Activated naive CD4-positive, alpha-beta T cell treated with anti-CD3 and anti-CD28 coated beads, Interleukin-2, amount 50 U/mL, for 24 hours (primary cell): ENCODE results near the gene LHPP.

ENCODE experiments used
- H3K27ac Mint-ChIP-seq: one replicate; pipeline ENCODE4 v1.8.0; 2021; ENCODE audit warnings: mild to moderate bottlenecking, mixed read lengths
- H3K27me3 Mint-ChIP-seq: one replicate; pipeline ENCODE4 v1.8.0; 2021; ENCODE audit warnings: mixed read lengths
- H3K36me3 Mint-ChIP-seq: one replicate; pipeline ENCODE4 v1.8.0; 2021; ENCODE audit warnings: mixed read lengths
- H3K4me1 Mint-ChIP-seq: one replicate; pipeline ENCODE4 v1.8.0; 2021; ENCODE audit warnings: mixed read lengths
- H3K4me3 Mint-ChIP-seq: one replicate; pipeline ENCODE4 v1.8.0; 2021; ENCODE audit warnings: mild to moderate bottlenecking, mixed read lengths
- H3K9me3 Mint-ChIP-seq: one replicate; pipeline ENCODE4 v1.8.0; 2021; ENCODE audit warnings: mixed read lengths

LHPP gene

DNA sequence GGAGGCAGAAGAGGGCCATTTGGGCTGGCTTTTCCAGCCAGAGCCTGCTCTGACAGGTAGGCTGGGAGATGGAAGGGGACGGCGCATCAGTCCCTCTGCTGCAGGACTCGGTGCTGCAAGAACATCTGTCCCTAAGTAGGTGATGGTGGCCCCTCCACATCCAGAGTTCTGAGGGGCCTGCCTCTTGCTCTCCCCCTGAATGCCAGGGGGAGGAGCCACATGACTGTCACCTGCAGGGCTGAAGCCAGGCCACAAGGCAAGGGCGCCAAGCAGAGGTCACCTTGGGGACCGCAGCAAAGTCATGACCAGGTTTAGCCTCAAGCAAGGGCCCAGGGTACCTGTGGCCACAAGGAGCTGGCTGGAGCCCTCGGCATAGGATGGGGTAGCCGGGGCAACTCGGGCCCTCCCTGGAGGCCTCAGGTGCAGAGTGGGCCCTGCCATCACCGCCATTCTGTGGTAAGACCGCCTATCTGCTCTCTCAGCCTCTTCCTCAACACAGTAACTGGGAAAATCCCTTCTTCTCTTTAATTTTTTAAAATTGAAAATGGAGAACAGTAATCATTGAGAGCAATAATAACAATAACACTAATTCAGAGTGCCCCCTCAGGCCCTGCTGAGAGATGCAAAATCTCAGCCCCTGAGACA, 183.3 kb downstream of the LHPP start:
- Mint-ChIP-seq H3K27ac (no peak overlapping the region), H3K27me3 (no peaks in the 10 kb centered on the region), H3K4me3 (no peak overlapping the region), H3K36me3 (no peaks in the 10 kb centered on the region), H3K9me3 (no peaks in the 10 kb centered on the region), H3K4me1 (peaks cover 95% of the 10 kb centered on the region)

GRCh38 chr10:124645467-124646095, 184.0 kb downstream of the LHPP start:
- Mint-ChIP-seq H3K27ac (peak overlapping the region; percentile 30), H3K36me3 (no peaks in the 10 kb centered on the region), H3K4me1 (peaks cover 95% of the 10 kb centered on the region), H3K9me3 (no peaks in the 10 kb centered on the region), H3K4me3 (no peak overlapping the region), H3K27me3 (no peaks in the 10 kb centered on the region)

GRCh38 chr10:124646483-124647352, 185.1 kb downstream of the LHPP start:
- Mint-ChIP-seq H3K4me1 (peaks cover 95% of the 10 kb centered on the region), H3K9me3 (no peaks in the 10 kb centered on the region), H3K4me3 (peak overlapping the region; percentile 55), H3K27ac (peak overlapping the region; percentile 69), H3K27me3 (no peaks in the 10 kb centered on the region), H3K36me3 (no peaks in the 10 kb centered on the region)

GRCh38 chr10:124647421-124648130, 186.0 kb downstream of the LHPP start:
- H3K36me3 Mint-ChIP-seq: no peaks in the 10 kb centered on the region
- H3K4me3 Mint-ChIP-seq: peak overlapping the region; percentile 55
- peaks cover 94% of the 10 kb centered on the region for H3K4me1 Mint-ChIP-seq
- H3K27me3 Mint-ChIP-seq: no peaks in the 10 kb centered on the region
- H3K27ac Mint-ChIP-seq: peak overlapping the region; percentile 69
- H3K9me3 Mint-ChIP-seq: no peaks in the 10 kb centered on the region

- Mint-ChIP-seq H3K36me3 (no peaks in the 10 kb centered on the region), H3K27me3 (no peaks in the 10 kb centered on the region), H3K4me1 (peaks cover 90% of the 10 kb centered on the region), H3K9me3 (no peaks in the 10 kb centered on the region), H3K27ac (peak overlapping the region; percentile 93), H3K4me3 (peak overlapping the region; percentile 73)
Observed at GRCh38 chr10:124648131-124648475, 186.5 kb downstream of the LHPP start.

GRCh38 chr10:124648738-124649137, 187.1 kb downstream of the LHPP start:
- no peaks in the 10 kb centered on the region for H3K36me3 Mint-ChIP-seq
- H3K4me3 Mint-ChIP-seq: peak overlapping the region; percentile 73
- peaks cover 88% of the 10 kb centered on the region for H3K4me1 Mint-ChIP-seq
- peak overlapping the region; percentile 93 for H3K27ac Mint-ChIP-seq
- no peaks in the 10 kb centered on the region for H3K27me3 Mint-ChIP-seq
- H3K9me3 Mint-ChIP-seq: no peaks in the 10 kb centered on the region

DNA sequence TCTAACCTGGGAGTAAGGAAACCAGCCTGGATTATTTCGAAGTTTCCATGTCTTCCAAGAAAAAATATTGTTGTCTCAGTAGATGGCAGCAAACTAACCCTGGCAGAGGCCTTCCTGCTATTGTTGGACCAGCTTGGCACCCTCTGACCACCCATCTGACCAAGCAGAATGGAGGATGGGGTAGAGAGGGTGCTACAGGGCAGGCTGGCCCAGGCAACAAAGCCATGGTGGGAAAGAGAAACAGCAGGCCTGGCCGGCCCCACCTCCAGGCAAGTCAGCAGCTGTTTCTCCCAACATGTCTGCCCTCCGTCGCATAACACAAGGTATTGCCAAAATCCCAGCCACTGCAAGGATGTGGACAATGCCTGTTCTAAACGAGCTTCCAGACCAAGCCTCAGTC, 187.6 kb downstream of the LHPP start:
- H3K27me3 Mint-ChIP-seq: no peaks in the 10 kb centered on the region
- peak overlapping the region; percentile 93 for H3K27ac Mint-ChIP-seq
- H3K36me3 Mint-ChIP-seq: no peaks in the 10 kb centered on the region
- H3K9me3 Mint-ChIP-seq: no peaks in the 10 kb centered on the region
- peaks cover 86% of the 10 kb centered on the region for H3K4me1 Mint-ChIP-seq
- no peak overlapping the region for H3K4me3 Mint-ChIP-seq

DNA sequence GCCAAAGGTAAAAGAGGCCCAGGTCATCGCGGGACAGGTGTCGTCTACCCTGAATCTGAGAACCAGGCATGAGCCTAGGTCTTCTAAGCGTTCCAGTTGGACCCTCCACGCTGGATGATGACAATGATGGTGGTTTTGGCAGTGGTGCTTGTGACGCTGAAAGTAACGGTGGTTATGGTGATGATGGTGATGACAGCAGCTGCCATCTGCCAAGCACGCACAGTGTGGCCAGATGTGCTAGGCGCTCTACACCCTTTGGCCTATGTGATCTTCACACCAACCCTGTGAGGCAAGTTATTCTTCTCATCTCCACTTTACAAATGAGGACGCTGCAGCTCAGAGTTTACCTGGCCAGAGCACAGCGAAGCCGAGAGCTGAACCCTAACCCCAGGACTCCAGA, 188.6 kb downstream of the LHPP start:
- H3K27me3 Mint-ChIP-seq: no peaks in the 10 kb centered on the region

GRCh38 chr10:124650820-124651401, 189.3 kb downstream of the LHPP start:
- Mint-ChIP-seq H3K9me3 (no peaks in the 10 kb centered on the region), H3K36me3 (no peaks in the 10 kb centered on the region), H3K27ac (peak overlapping the region; percentile 91)

More for the DNA sequence above, 188.6 kb downstream of the LHPP start:
- H3K4me3 Mint-ChIP-seq: peak overlapping the region; percentile 3
- H3K9me3 Mint-ChIP-seq: no peaks in the 10 kb centered on the region
- H3K4me1 Mint-ChIP-seq: peaks cover 87% of the 10 kb centered on the region
- H3K36me3 Mint-ChIP-seq: no peaks in the 10 kb centered on the region
- H3K27ac Mint-ChIP-seq: peak overlapping the region; percentile 91

GRCh38 chr10:124651402-124651891, 189.8 kb downstream of the LHPP start:
- peak overlapping the region; percentile 3 for H3K4me3 Mint-ChIP-seq
- H3K27ac Mint-ChIP-seq: no peak overlapping the region
- no peaks in the 10 kb centered on the region for H3K9me3 Mint-ChIP-seq
- peaks cover 84% of the 10 kb centered on the region for H3K4me1 Mint-ChIP-seq
- H3K36me3 Mint-ChIP-seq: no peaks in the 10 kb centered on the region
- no peaks in the 10 kb centered on the region for H3K27me3 Mint-ChIP-seq

More at GRCh38 chr10:124650820-124651401, 189.3 kb downstream of the LHPP start:
- Mint-ChIP-seq H3K4me1 (peaks cover 86% of the 10 kb centered on the region), H3K27me3 (no peaks in the 10 kb centered on the region), H3K4me3 (peak overlapping the region; percentile 3)

GRCh38 chr10:124652200-124652599, 190.6 kb downstream of the LHPP start:
- Mint-ChIP-seq H3K9me3 (no peaks in the 10 kb centered on the region), H3K36me3 (no peaks in the 10 kb centered on the region), H3K27me3 (no peaks in the 10 kb centered on the region), H3K4me1 (peaks cover 81% of the 10 kb centered on the region), H3K4me3 (no peak overlapping the region), H3K27ac (no peak overlapping the region)

DNA sequence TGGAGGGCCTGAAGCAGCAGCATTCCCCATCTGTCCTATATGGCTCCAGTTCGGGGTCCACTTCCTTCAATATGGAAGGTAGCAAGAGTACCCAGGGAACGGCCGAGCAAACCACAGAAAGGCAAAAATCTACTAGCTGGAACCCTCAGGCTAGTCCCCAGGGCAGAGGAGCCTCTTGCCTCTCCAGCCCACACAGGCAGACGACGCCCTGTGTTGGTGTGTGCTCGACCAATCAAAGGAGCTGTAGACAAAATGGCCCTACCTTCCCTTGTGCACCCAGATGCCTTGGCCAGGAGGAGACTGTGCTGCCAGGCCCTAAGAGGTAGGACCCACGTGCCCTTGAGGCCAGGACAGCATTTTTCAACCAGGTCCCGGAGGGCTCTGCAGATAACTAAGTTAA, 191.1 kb downstream of the LHPP start:
- Mint-ChIP-seq H3K4me1 (peaks cover 81% of the 10 kb centered on the region), H3K4me3 (no peak overlapping the region), H3K36me3 (no peaks in the 10 kb centered on the region), H3K27me3 (no peaks in the 10 kb centered on the region), H3K9me3 (no peaks in the 10 kb centered on the region), H3K27ac (no peak overlapping the region)

GRCh38 chr10:124653311-124653710, 191.7 kb downstream of the LHPP start:
- Mint-ChIP-seq H3K27me3 (no peaks in the 10 kb centered on the region), H3K4me1 (peaks cover 81% of the 10 kb centered on the region), H3K36me3 (no peaks in the 10 kb centered on the region), H3K4me3 (no peak overlapping the region), H3K27ac (no peak overlapping the region), H3K9me3 (no peaks in the 10 kb centered on the region)

- Mint-ChIP-seq H3K4me1 (peaks cover 81% of the 10 kb centered on the region), H3K9me3 (no peaks in the 10 kb centered on the region), H3K27ac (no peak overlapping the region), H3K27me3 (no peaks in the 10 kb centered on the region), H3K36me3 (no peaks in the 10 kb centered on the region), H3K4me3 (no peak overlapping the region)
Observed at GRCh38 chr10:124653811-124654651, 192.4 kb downstream of the LHPP start.
